ENCODE measurements around the gene MTARC2. TPM values are rescaled to one million over a fixed set of nuclear protein-coding genes. Genes with fewer than 3 reads are reported as not detected.
"Not testable (repeated sequence)": the region's sequence is repeated elsewhere in the genome, so short reads cannot be mapped to it uniquely, and the experiment has no call there.

The MTARC2 gene
- total and polyA plus RNA-seq, 10 donors: 4.8 to 27.2 (median 15.3) TPM

- TF ChIP-seq, protein P1, sequence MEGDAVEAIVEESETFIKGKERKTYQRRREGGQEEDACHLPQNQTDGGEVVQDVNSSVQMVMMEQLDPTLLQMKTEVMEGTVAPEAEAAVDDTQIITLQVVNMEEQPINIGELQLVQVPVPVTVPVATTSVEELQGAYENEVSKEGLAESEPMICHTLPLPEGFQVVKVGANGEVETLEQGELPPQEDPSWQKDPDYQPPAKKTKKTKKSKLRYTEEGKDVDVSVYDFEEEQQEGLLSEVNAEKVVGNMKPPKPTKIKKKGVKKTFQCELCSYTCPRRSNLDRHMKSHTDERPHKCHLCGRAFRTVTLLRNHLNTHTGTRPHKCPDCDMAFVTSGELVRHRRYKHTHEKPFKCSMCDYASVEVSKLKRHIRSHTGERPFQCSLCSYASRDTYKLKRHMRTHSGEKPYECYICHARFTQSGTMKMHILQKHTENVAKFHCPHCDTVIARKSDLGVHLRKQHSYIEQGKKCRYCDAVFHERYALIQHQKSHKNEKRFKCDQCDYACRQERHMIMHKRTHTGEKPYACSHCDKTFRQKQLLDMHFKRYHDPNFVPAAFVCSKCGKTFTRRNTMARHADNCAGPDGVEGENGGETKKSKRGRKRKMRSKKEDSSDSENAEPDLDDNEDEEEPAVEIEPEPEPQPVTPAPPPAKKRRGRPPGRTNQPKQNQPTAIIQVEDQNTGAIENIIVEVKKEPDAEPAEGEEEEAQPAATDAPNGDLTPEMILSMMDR (IDR thresholded peaks at IDR 0.05 in 8 of 11, conservative IDR thresholded peaks at IDR 0.05 in 3 of 11): no peak
- TF ChIP-seq POLR2A (IDR thresholded peaks at IDR 0.05) (no peak), POLR2AphosphoS5 (IDR thresholded peaks at IDR 0.05) (no peak)
- Histone ChIP-seq H3K27me3 (replicated peaks in 1 of 7) (no peaks in the 10 kb centered on the region), H3K27ac (peak overlapping the region in 1 of 8 donors; percentile 8), H3K4me1 (peaks cover 0 to 10% (median 1%) of the 10 kb centered on the region in 6 donors), H3K36me3 (no peaks in the 10 kb centered on the region), H3K9me3 (peaks cover 0 to 23% (median 16%) of the 10 kb centered on the region in 8 donors), H3K4me3 (no peak overlapping the region)
- DNase-seq: no peak
- intact Hi-C loops (cut with DNase I; ENCODE audit: low total_unique reads): no loop called here
- WGBS, 5 donors: 75 to 89% (median 86%) methylated on average over 17 to 20 of the region's 20 CpGs
These were observed 30.1 kb upstream of the MTARC2 start for GRCh38 chr1:220717800-220718640.

DNA sequence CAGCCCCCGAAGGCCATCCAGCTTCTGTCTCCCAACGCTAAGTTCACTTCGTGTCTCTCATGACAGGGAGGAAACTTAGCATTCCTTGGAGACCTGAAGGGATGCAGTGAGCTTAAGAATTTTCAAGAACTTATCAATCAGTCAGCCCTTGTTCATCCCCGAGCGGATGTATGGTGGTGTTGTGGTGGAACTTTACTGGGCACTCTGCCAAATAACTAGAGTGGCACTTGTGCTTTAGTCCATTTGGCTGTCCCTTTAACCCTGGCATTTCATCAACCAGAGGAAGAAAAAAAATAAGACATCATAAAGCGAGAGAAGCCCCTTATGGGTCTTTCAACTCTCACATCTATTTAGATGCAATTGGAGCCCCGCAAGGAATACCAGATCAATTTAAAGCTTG lies 26.9 kb upstream of the MTARC2 start:
- DNase-seq; H3K9me3 ChIP-seq; H3K27ac ChIP-seq; intact Hi-C loops (cut with DNase I; ENCODE audit: low total_unique reads); H3K36me3 ChIP-seq; H3K4me3 ChIP-seq; H3K27me3 ChIP-seq (replicated peaks in 1 of 7); H3K4me1 ChIP-seq: not testable (repeated sequence)
- WGBS, 5 donors: 34 to 48% (median 39%) methylated on average over 7 of the region's 7 CpGs

GRCh38 chr1:220726634-220727033 lies 21.5 kb upstream of the MTARC2 start:
- TF ChIP-seq, protein P1 (IDR thresholded peaks at IDR 0.05 in 8 of 11, conservative IDR thresholded peaks at IDR 0.05 in 3 of 11): peak in 2 of 11 experiments; percentile 30
- TF ChIP-seq POLR2AphosphoS5 (IDR thresholded peaks at IDR 0.05): no peak
- H3K36me3 ChIP-seq: no peaks in the 10 kb centered on the region
- H3K27ac ChIP-seq: no peak overlapping the region
- DNase-seq: no peak
- intact Hi-C loops (cut with DNase I; ENCODE audit: low total_unique reads): no loop called here
- H3K4me1 ChIP-seq: peaks cover 0 to under 1% (median 0%) of the 10 kb centered on the region in 6 donors
- 90 to 98% (median 92%) methylated on average over 3 of the region's 3 CpGs for WGBS, 5 donors
- H3K27me3 ChIP-seq (replicated peaks in 1 of 7): no peaks in the 10 kb centered on the region
- no peak overlapping the region for H3K4me3 ChIP-seq
- no peaks in the 10 kb centered on the region for H3K9me3 ChIP-seq

GRCh38 chr1:220727519-220727918 lies 20.6 kb upstream of the MTARC2 start:
- Histone ChIP-seq H3K4me3 (no peak overlapping the region), H3K27ac (no peak overlapping the region), H3K4me1 (peaks cover 0 to 8% (median 4%) of the 10 kb centered on the region in 6 donors), H3K9me3 (no peaks in the 10 kb centered on the region), H3K36me3 (no peaks in the 10 kb centered on the region), H3K27me3 (replicated peaks in 1 of 7) (no peaks in the 10 kb centered on the region)
- WGBS, 5 donors: 84 to 97% (median 93%) methylated on average over 1 of the region's 1 CpG
- DNase-seq: no peak
- TF ChIP-seq, protein P1 (IDR thresholded peaks at IDR 0.05 in 8 of 11, conservative IDR thresholded peaks at IDR 0.05 in 3 of 11): no peak
- TF ChIP-seq POLR2A (IDR thresholded peaks at IDR 0.05): no peak
- no peak for TF ChIP-seq POLR2AphosphoS5 (IDR thresholded peaks at IDR 0.05)
- intact Hi-C loops (cut with DNase I; ENCODE audit: low total_unique reads): no loop called here

Data from spleen (tissue), 11 donors.